D721Med (cell line): ENCODE results near the gene CAGE1.

Source experiments
- DNase-seq: peaks from one replicate; pipeline ENCODE4 v3.0.0; 2011; ENCODE audit warnings: low spot score; ENCODE audit not compliant: insufficient read length
- FAIRE-seq: peaks from 2 replicates; lab custom pipeline; 2011; peaks lifted over from hg19 to GRCh38; lab: Jason Lieb, UNC
- CTCF ChIP-seq: IDR thresholded peaks from 2 replicates; pipeline ENCODE4 v1.5.1; 2012; ENCODE audit warnings: mild to moderate bottlenecking, control low read depth; ENCODE audit not compliant: insufficient read depth; ENCODE audit errors: missing control alignments

The CAGE1 gene

DNA sequence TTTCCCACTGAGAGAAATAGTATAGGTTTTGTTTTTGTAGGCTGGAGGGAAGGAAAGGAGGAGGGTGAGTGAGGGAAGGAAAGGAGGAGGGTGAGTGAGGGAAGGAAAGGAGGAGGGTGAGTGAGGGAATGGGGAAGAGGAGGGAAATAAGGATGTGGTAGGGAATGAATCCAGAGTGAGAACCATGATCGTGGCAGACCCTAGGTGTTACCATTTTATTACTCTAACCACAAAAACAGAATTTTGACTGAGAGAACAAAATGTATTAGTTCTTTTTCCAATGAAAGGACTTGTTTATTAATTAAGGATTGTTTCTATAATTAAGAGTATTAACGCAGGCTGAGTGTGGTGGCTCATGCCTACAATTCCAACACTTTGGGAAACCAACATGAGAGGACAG, 92.9 kb downstream of the CAGE1 start:
- DNase-seq (no peak), FAIRE-seq (no peak)
- no peak for TF ChIP-seq CTCF

DNA sequence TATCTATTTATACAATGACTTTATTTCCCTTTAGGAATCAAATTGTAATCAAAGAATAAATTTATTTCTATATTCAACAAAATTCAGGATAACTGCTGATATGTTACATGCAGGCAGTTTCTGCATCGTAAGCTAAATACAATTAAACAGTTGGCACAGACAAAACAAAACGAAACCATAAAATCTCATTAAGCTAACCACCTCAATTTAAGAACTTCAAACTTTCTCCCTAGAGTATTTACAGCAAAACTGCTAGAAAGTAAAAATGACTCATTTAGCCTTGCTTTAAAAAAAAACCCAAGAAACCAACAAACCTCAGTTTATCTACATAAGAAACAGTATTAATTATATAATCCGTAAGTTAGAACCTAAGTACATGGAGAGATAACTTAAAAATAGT, 93.6 kb downstream of the CAGE1 start:
- DNase-seq, result no peak
- TF ChIP-seq CTCF, result no peak
- FAIRE-seq, result no peak

DNA sequence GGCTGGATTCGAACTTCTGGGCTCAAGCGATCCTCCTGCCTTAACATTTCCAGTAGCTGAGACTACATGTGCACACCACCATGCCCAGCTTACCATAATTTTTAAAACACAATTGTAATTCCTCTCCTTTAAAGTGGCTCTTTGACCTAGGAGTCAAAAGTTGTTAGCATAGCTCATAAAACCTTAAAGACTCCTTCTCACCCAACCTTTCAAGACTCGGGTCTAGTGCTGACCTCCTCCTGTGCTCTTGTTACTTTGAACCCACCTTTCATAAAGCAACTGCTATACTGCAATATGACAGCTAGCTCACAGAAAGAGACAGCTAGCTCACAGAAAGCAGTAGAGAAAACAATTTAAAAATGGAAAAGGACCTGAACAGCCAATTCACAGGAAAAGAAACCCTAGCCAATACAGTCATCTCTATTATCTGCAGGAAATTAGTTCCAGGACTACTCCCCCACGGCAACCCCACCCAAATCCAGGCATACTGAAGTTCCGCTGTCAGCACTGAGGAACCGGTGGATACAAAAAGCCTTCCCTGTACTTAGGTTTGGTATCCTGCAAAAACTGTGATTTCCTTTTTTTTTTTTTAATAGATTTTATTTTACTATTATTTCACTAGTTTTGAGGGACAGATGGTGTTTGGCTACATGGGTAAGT, 96.8 kb downstream of the CAGE1 start:
- FAIRE-seq (no peak), DNase-seq (no peak)
- no peak for TF ChIP-seq CTCF

- DNase-seq (no peak), FAIRE-seq (no peak)
- TF ChIP-seq CTCF, result no peak
Observed at GRCh38 chr6:7290079-7290478, 99.5 kb downstream of the CAGE1 start.

- FAIRE-seq, result no peak
Observed at GRCh38 chr6:7285416-7285815, 104.1 kb downstream of the CAGE1 start.

GRCh38 chr6:7283676-7284075, 105.9 kb downstream of the CAGE1 start:
- FAIRE-seq (no peak), DNase-seq (no peak)
- no peak for TF ChIP-seq CTCF

More at GRCh38 chr6:7285416-7285815, 104.1 kb downstream of the CAGE1 start:
- no peak for DNase-seq
- no peak for TF ChIP-seq CTCF

GRCh38 chr6:7282097-7282906, 107.2 kb downstream of the CAGE1 start:
- DNase-seq (no peak), FAIRE-seq (no peak)
- no peak for TF ChIP-seq CTCF
